ENCODE data around the gene F7. TPM values are rescaled to one million over a fixed set of nuclear protein-coding genes. Genes with fewer than 3 reads are reported as not detected.

F7 gene
- total RNA-seq, 1 donor from 2014 or later: not detected

DNA sequence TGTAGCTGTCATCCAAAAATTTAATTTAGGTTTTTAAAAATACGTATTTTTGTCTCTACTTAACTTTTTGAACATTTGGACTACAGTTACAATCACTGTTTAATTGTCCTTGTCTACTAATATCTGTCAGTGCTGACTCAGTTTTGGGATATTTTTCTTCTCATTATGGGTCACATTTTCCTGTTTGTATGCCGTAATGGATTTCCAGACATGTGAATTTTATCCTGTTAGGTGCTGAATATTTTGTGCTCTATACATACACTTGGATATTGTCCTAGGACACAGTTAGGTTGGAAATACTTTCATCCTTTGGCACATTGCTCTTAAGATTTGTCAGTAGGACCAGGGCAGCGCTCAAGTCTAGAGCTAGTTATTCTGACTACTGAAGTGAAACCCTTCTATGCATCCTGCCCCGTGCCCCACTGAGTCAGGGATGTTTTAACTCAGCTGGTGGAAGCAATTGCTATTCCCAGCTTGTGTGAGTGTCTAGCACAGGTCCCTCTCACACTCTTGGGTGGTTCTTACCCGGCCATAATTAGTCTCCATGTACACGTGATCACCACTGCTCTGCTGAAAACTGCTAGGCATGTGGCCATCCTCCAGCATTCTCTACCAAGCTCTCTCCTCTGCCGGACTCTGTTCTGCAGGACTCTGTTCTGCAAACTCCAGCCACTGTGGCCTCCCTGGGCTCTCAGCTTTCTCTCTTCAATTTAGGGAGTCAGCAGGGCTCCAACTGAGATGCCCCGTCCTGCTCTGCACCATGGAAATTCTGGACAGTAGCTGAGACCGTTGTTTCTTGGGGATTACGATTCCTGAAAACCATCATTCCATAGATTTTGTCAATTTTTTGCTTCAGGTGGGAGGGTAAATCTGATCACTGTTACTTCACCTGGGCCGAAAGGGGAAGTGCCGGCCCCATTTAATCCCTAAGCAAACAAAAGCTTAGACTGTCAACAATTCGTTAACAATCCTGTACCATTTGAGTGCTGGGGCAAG is 64.0 kb downstream of the F7 start:
- Mint-ChIP-seq H3K27ac (ENCODE audit: unreplicated experiment) (no peak overlapping the region), H3K4me3 (ENCODE audit: unreplicated experiment) (no peak overlapping the region), H3K36me3 (ENCODE audit: unreplicated experiment) (no peaks in the 10 kb centered on the region), H3K4me1 (ENCODE audit: low read depth, unreplicated experiment) (peaks cover 1% of the 10 kb centered on the region), H3K9me3 (ENCODE audit: unreplicated experiment) (no peaks in the 10 kb centered on the region), H3K27me3 (ENCODE audit: unreplicated experiment) (peaks cover 5% of the 10 kb centered on the region)
- TF ChIP-seq, protein P1, sequence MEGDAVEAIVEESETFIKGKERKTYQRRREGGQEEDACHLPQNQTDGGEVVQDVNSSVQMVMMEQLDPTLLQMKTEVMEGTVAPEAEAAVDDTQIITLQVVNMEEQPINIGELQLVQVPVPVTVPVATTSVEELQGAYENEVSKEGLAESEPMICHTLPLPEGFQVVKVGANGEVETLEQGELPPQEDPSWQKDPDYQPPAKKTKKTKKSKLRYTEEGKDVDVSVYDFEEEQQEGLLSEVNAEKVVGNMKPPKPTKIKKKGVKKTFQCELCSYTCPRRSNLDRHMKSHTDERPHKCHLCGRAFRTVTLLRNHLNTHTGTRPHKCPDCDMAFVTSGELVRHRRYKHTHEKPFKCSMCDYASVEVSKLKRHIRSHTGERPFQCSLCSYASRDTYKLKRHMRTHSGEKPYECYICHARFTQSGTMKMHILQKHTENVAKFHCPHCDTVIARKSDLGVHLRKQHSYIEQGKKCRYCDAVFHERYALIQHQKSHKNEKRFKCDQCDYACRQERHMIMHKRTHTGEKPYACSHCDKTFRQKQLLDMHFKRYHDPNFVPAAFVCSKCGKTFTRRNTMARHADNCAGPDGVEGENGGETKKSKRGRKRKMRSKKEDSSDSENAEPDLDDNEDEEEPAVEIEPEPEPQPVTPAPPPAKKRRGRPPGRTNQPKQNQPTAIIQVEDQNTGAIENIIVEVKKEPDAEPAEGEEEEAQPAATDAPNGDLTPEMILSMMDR (IDR thresholded peaks at IDR 0.05; ENCODE audit: partially characterized antibody, unreplicated experiment): no peak
- DNase-seq: no peak

Other genes starting within 250 kb of the F7 start
- 83.0 TPM for gene MCF2L, start 136.6 kb upstream of the F7 start, total RNA-seq (ENCODE audit: unreplicated experiment)
- 0.74 TPM for gene F10, start 17.0 kb downstream of the F7 start, total RNA-seq (ENCODE audit: unreplicated experiment)
- not detected for gene PROZ, start 52.9 kb downstream of the F7 start, total RNA-seq (ENCODE audit: unreplicated experiment)
- gene PCID2, start 102.9 kb downstream of the F7 start, total RNA-seq (ENCODE audit: unreplicated experiment): 48.4 TPM
- 43.2 TPM for gene CUL4A, start 103.8 kb downstream of the F7 start, total RNA-seq (ENCODE audit: unreplicated experiment)
- gene LAMP1, start 191.4 kb downstream of the F7 start, total RNA-seq (ENCODE audit: unreplicated experiment): 113 TPM